Gastrocnemius medialis (tissue), 4 donors: Measurements from ENCODE around the gene RASSF4. TPM values are rescaled to one million over a fixed set of nuclear protein-coding genes. Genes with fewer than 3 reads are reported as not detected.

Experiments used
- ATAC-seq, 2 donors: fragments of 150-250 bp; one replicate each; pipeline ENCODE4 v1.9.1; 2016
- DNase-seq, 2 donors: peaks; one replicate each; pipeline ENCODE4 v3.0.0-alpha.2; 2019
- H3K27ac ChIP-seq, 4 donors: fragments of 200-600 bp; sonication (generic); 1 replicate in 1 of 4; 2 replicates in 3 of 4; pipeline ENCODE4 v1.5.1; 2016 to 2018; ENCODE audit warnings: mild to moderate bottlenecking in 2 of 4, moderate library complexity in 1 of 4
- H3K27me3 ChIP-seq, 3 donors: fragments of 200-600 bp; sonication (generic) in 2 of 3; 1 replicate in 1 of 3; 2 replicates in 2 of 3; pipeline versions ENCODE4 v1.5.1 to v1.6.0; 2016 to 2019; ENCODE audit warnings: mild to moderate bottlenecking in 1 of 3, moderate library complexity in 1 of 3
- H3K36me3 ChIP-seq, 2 donors: fragments of 200-600 bp; sonication (generic) in 1 of 2; one replicate each; pipeline ENCODE4 v1.5.1; 2017 to 2018
- H3K4me1 ChIP-seq, 2 donors: fragments of 200-600 bp; sonication (generic) in 1 of 2; one replicate each; pipeline ENCODE4 v1.5.1; 2016 to 2017; ENCODE audit warnings: mild to moderate bottlenecking in 2 of 2
- H3K4me3 ChIP-seq, 4 donors: fragments of 200-600 bp; sonication (generic) in 3 of 4; 1 replicate in 1 of 4; 2 replicates in 3 of 4; pipeline ENCODE4 v1.5.1; 2016 to 2019; ENCODE audit warnings: mild to moderate bottlenecking in 2 of 4
- H3K9me3 ChIP-seq, 3 donors: fragments of 200-600 bp; sonication (generic) in 2 of 3; 1 replicate in 1 of 3; 2 replicates in 2 of 3; pipeline ENCODE4 v1.5.1; 2016 to 2019
- CTCF ChIP-seq, 5 experiments: fragments of 450-650 bp in 3 of 5; fragments of 200-600 bp in 2 of 5; sonication (generic) in 2 of 5; IDR thresholded peaks in 4 of 5; conservative IDR thresholded peaks in 1 of 5; 1 replicate in 4 of 5; 2 replicates in 1 of 5; pipeline ENCODE4 v1.5.1; 2016 to 2019; ENCODE audit warnings: antibody characterized with exemption in 5 of 5, mild to moderate bottlenecking in 3 of 5, moderate library complexity in 3 of 5
- POLR2A ChIP-seq, 2 donors: fragments of 450-650 bp; IDR thresholded peaks; one replicate each; pipeline ENCODE4 v1.6.1; 2017; ENCODE audit warnings: antibody characterized with exemption in 2 of 2, mild to moderate bottlenecking in 2 of 2, moderate library complexity in 2 of 2
- in situ Hi-C, 4 donors: fragments of 200-750 bp; cut with MboI; loops; one replicate each; pipeline versions ENCODE4 v1.15.0 to v1.8.0; 2017; ENCODE audit warnings: low sequenced_read_pairs in 4 of 4
- intact Hi-C: fragments of 100-400 bp; cut with DNase I; formaldehyde crosslinking; loops from one replicate; pipeline ENCODE4 v1.15.1; 2023; ENCODE audit warnings: low total_unique reads
- total RNA-seq, 4 donors: library from RNA; depleted of rRNA; stranded (reverse); fragments of >200 nt; gene quantifications; one replicate each; pipeline versions ENCODE4 v1.1.0 to v1.2.3, GENCODE V29; 2016

Gene RASSF4
- total RNA-seq, 4 donors from 2014 or later, result 9.4 to 39.7 (median 24.0) TPM

- H3K27me3 ChIP-seq, result no peaks in the 10 kb centered on the region
- no peak overlapping the region for H3K4me3 ChIP-seq
- ATAC-seq (no peak), DNase-seq (no peak)
- intact Hi-C loops (loop anchor here (10.0 kb wide), 1 partner anchor 97 kb away; no protein-coding TSS in a partner anchor), in situ Hi-C loops (loop anchor here in 1 of 4 donors (5.0 kb wide), 1 partner anchor 40 kb away; no protein-coding TSS in a partner anchor)
- TF ChIP-seq POLR2A (IDR thresholded peaks at IDR 0.05), result no peak
- no peak for TF ChIP-seq CTCF (IDR thresholded peaks at IDR 0.05 in 4 of 5, conservative IDR thresholded peaks at IDR 0.05 in 1 of 5)
- no peaks in the 10 kb centered on the region for H3K9me3 ChIP-seq
- peaks cover 57 to 62% of the 10 kb centered on the region in 2 donors for H3K4me1 ChIP-seq
- H3K36me3 ChIP-seq, result peaks cover 0 to 5% of the 10 kb centered on the region in 2 donors
- peak overlapping the region in 2 of 4 donors; percentile 1 to 91 for H3K27ac ChIP-seq
Measured at GRCh38 chr10:44971935-44972757, 12.5 kb downstream of the RASSF4 start.

- Histone ChIP-seq H3K4me3 (no peak overlapping the region), H3K27ac (peak overlapping the region in 2 of 4 donors; percentile 89 to 91), H3K9me3 (no peaks in the 10 kb centered on the region), H3K27me3 (no peaks in the 10 kb centered on the region), H3K4me1 (peaks cover 57 to 62% of the 10 kb centered on the region in 2 donors), H3K36me3 (peaks cover 0 to 12% of the 10 kb centered on the region in 2 donors)
- DNase-seq (no peak), ATAC-seq (no peak)
- TF ChIP-seq POLR2A (IDR thresholded peaks at IDR 0.05) (no peak), CTCF (IDR thresholded peaks at IDR 0.05 in 4 of 5, conservative IDR thresholded peaks at IDR 0.05 in 1 of 5) (no peak)
- intact Hi-C loops, result loop anchor here (10.0 kb wide), 1 partner anchor 98 kb away; no protein-coding TSS in a partner anchor
- in situ Hi-C loops, result loop anchor here in 1 of 4 donors (5.0 kb wide), 1 partner anchor 41 kb away; no protein-coding TSS in a partner anchor
Measured at GRCh38 chr10:44972874-44973306, 13.3 kb downstream of the RASSF4 start.

GRCh38 chr10:44973323-44974081, 13.9 kb downstream of the RASSF4 start:
- no peak for ATAC-seq

More at GRCh38 chr10:44973323-44974081, 13.9 kb downstream of the RASSF4 start:
- Histone ChIP-seq H3K4me1 (peaks cover 53 to 56% of the 10 kb centered on the region in 2 donors), H3K27me3 (no peaks in the 10 kb centered on the region), H3K9me3 (no peaks in the 10 kb centered on the region), H3K27ac (peak overlapping the region; percentile 84 to 94 (median 90)), H3K4me3 (no peak overlapping the region), H3K36me3 (peaks cover 0 to 14% of the 10 kb centered on the region in 2 donors)
- in situ Hi-C loops, result loop anchor here in 1 of 4 donors (5.0 kb wide), 1 partner anchor 41 kb away; no protein-coding TSS in a partner anchor
- peak in 1 of 2 donors; percentile 12 for DNase-seq
- TF ChIP-seq POLR2A (IDR thresholded peaks at IDR 0.05), result no peak
- TF ChIP-seq CTCF (IDR thresholded peaks at IDR 0.05 in 4 of 5, conservative IDR thresholded peaks at IDR 0.05 in 1 of 5), result no peak
- intact Hi-C loops, result loop anchor here (10.0 kb wide), 1 partner anchor 99 kb away; no protein-coding TSS in a partner anchor
